Progenitor cell of endocrine pancreas (in vitro differentiated cells): ENCODE results near the gene HNRNPH2. TPM values are rescaled to one million over a fixed set of nuclear protein-coding genes. Genes with fewer than 3 reads are reported as not detected.

Experiments
- DNase-seq: peaks from one replicate; pipeline ENCODE4 v3.0.0; 2021; ENCODE audit warnings: low spot score; ENCODE audit not compliant: unreplicated experiment
- H3K27ac Mint-ChIP-seq: 2 replicates; pipeline ENCODE4 v1.8.0; 2021; ENCODE audit warnings: mild to moderate bottlenecking, moderate library complexity, mixed read lengths
- H3K27me3 Mint-ChIP-seq: 2 replicates; pipeline ENCODE4 v1.8.0; 2021; ENCODE audit warnings: mixed read lengths
- H3K36me3 Mint-ChIP-seq: 2 replicates; pipeline ENCODE4 v1.8.0; 2022; ENCODE audit warnings: mixed read lengths; ENCODE audit not compliant: insufficient read depth
- H3K4me1 Mint-ChIP-seq: 2 replicates; pipeline ENCODE4 v1.8.0; 2021; ENCODE audit warnings: low read depth, mixed read lengths
- H3K4me3 Mint-ChIP-seq: 2 replicates; pipeline ENCODE4 v1.8.0; 2021; ENCODE audit warnings: low read depth, mild to moderate bottlenecking, moderate library complexity, mixed read lengths
- H3K9me3 Mint-ChIP-seq: 2 replicates; pipeline ENCODE4 v1.8.0; 2021; ENCODE audit warnings: low read depth, mixed read lengths
- total RNA-seq: library from RNA; stranded (reverse); gene quantifications from 2 replicates; pipeline ENCODE4 v1.2.1, GENCODE V29; 2021
- TF ChIP-seq, protein P1 (sequence below): fragments of 200-600 bp; sonication (generic); IDR thresholded peaks from one replicate; pipeline ENCODE4 v1.5.0; 2021; ENCODE audit warnings: antibody characterized with exemption, mild to moderate bottlenecking; ENCODE audit not compliant: unreplicated experiment

HNRNPH2 gene
- total RNA-seq, 1 donor from 2014 or later, result 72.4 TPM

- TF ChIP-seq, protein P1, sequence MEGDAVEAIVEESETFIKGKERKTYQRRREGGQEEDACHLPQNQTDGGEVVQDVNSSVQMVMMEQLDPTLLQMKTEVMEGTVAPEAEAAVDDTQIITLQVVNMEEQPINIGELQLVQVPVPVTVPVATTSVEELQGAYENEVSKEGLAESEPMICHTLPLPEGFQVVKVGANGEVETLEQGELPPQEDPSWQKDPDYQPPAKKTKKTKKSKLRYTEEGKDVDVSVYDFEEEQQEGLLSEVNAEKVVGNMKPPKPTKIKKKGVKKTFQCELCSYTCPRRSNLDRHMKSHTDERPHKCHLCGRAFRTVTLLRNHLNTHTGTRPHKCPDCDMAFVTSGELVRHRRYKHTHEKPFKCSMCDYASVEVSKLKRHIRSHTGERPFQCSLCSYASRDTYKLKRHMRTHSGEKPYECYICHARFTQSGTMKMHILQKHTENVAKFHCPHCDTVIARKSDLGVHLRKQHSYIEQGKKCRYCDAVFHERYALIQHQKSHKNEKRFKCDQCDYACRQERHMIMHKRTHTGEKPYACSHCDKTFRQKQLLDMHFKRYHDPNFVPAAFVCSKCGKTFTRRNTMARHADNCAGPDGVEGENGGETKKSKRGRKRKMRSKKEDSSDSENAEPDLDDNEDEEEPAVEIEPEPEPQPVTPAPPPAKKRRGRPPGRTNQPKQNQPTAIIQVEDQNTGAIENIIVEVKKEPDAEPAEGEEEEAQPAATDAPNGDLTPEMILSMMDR, result no peak
- peaks cover 27% of the 10 kb centered on the region for H3K4me1 Mint-ChIP-seq
- DNase-seq, result no peak
- H3K36me3 Mint-ChIP-seq, result peaks cover 15% of the 10 kb centered on the region
- peak overlapping the region; percentile 100 for H3K27ac Mint-ChIP-seq
- H3K9me3 Mint-ChIP-seq, result peaks cover 34% of the 10 kb centered on the region
- no peaks in the 10 kb centered on the region for H3K27me3 Mint-ChIP-seq
- H3K4me3 Mint-ChIP-seq, result peak overlapping the region; percentile 86
Observed at GRCh38 chrX:101417190-101417589, 9.2 kb downstream of the HNRNPH2 start.

DNA sequence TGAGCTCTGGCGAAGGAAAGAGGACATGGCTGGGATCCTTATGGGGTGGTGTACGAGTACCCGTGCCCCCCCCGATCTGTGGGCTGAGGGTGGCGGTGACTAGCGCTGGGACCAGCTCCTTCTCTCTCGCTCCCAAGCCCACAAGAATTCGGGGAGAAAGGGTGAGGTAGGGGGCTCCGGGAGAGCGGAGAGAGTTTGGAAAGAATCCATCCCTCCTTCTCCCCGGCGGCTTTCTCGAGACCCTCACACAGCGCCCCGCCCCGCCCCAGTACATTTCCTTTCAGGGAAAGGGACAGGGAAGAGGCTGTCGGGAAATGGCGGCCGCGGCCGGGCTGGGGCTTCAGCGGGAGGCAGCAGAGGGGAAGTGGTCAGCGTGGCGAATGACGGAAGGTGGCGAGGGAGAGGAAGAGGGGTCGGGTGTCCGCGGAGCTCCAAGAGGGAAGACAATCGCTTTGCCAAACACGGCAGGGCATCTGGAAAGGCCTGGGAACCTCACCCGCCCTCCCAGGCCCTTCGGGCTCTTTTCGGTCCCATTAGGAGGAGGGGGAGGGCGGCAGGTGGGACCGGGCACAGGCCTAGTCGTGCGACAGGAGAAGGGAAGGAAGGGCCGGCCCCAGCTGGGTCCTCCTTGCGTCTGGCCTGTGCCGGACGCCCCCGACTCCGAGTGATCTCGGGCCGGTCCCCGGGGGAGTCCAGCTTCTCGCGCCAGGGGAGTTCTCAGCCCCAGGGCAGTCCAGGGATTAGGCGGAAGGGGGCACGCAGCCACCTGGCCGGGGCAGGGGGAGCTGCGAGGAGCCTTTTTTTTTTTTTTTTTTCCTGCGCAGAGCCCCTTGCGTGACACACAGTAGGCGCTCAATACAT lies 10.2 kb downstream of the HNRNPH2 start:
- H3K36me3 Mint-ChIP-seq, result peaks cover 7% of the 10 kb centered on the region
- peaks cover 25% of the 10 kb centered on the region for H3K9me3 Mint-ChIP-seq

DNA sequence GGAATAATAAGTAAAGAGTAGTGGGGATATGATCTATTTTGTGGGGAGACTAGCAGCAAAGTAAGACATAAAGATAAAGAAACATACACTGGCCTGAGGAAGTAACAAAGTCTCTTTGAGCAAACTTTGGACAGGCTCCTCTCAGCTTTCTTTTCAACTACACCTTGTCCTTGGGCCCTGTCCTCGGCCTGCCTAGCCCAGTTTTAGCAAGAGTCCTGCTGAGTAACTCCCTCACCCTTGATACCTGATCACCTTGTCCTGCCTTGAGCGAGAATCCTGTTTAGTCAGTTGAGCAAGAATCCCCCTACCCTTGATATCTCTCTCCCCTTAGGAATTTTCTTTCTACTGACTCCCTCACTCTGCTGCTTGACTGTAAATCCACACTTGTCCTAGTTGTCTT lies 11.5 kb downstream of the HNRNPH2 start:
- Mint-ChIP-seq H3K4me3 (peak overlapping the region; percentile 86), H3K9me3 (peaks cover 25% of the 10 kb centered on the region), H3K36me3 (peaks cover 7% of the 10 kb centered on the region)

More for the DNA sequence above, 10.2 kb downstream of the HNRNPH2 start:
- Mint-ChIP-seq H3K4me1 (peaks cover 28% of the 10 kb centered on the region), H3K27ac (peak overlapping the region; percentile 100), H3K4me3 (peak overlapping the region; percentile 86), H3K27me3 (no peaks in the 10 kb centered on the region)
- DNase-seq, result peak; percentile 25
- TF ChIP-seq, protein P1, result no peak

GRCh38 chrX:101427954-101428353 lies 19.9 kb downstream of the HNRNPH2 start:
- no peak for DNase-seq
- TF ChIP-seq, protein P1, result no peak
- Mint-ChIP-seq H3K9me3 (peaks cover 24% of the 10 kb centered on the region), H3K36me3 (peaks cover 36% of the 10 kb centered on the region), H3K4me3 (no peak overlapping the region), H3K27ac (no peak overlapping the region), H3K4me1 (peaks cover 9% of the 10 kb centered on the region), H3K27me3 (no peaks in the 10 kb centered on the region)

More for the DNA sequence above, 11.5 kb downstream of the HNRNPH2 start:
- no peak for DNase-seq
- peaks cover 28% of the 10 kb centered on the region for H3K4me1 Mint-ChIP-seq
- no peak overlapping the region for H3K27ac Mint-ChIP-seq
- no peaks in the 10 kb centered on the region for H3K27me3 Mint-ChIP-seq
- TF ChIP-seq, protein P1, result no peak

- no peak for DNase-seq
- Mint-ChIP-seq H3K27ac (no peak overlapping the region), H3K9me3 (peaks cover 24% of the 10 kb centered on the region), H3K27me3 (no peaks in the 10 kb centered on the region), H3K4me3 (no peak overlapping the region), H3K4me1 (peaks cover 9% of the 10 kb centered on the region), H3K36me3 (peaks cover 35% of the 10 kb centered on the region)
- TF ChIP-seq, protein P1, result no peak
Observed at GRCh38 chrX:101429934-101430333, 21.9 kb downstream of the HNRNPH2 start.
